SU-DHL-6 (cell line): ENCODE measurements around the gene PLEKHF1.

ENCODE experiments used
- CTCF ChIP-seq: fragments of 200-600 bp; sonication (generic); IDR thresholded peaks from one replicate; pipeline ENCODE4 v1.5.1; 2017; ENCODE audit warnings: antibody characterized with exemption, mild to moderate bottlenecking, low read length, moderate library complexity; ENCODE audit not compliant: insufficient read depth, poor library complexity, severe bottlenecking
- EZH2phosphoT487 ChIP-seq: fragments of 200-600 bp; sonication (generic), shearing (Covaris generic); conservative IDR thresholded peaks from 2 replicates; pipeline ENCODE4 v1.6.1; 2018; ENCODE audit warnings: mild to moderate bottlenecking, antibody characterized with exemption, low read length, moderate library complexity, mixed read lengths

- TF ChIP-seq CTCF (no peak), EZH2phosphoT487 (no peak)
Measured at GRCh38 chr19:29641597-29641996, 23.7 kb upstream of the PLEKHF1 start.
